Measurements from ENCODE around the gene PTCH1. TPM values are rescaled to one million over a fixed set of nuclear protein-coding genes. Genes with fewer than 3 reads are reported as not detected.

Gene PTCH1
- total RNA-seq, 2 experiments from 2014 or later = 5.0 to 6.1 TPM

GRCh38 chr9:95494416-95495371, 22.1 kb downstream of the PTCH1 start:
- DNase-seq (peak; percentile 89), ATAC-seq (peak; percentile 99)
- Mint-ChIP-seq H3K4me1 (ENCODE audit: low read depth) (peaks cover 53% of the 10 kb centered on the region), H3K4me3 (peak overlapping the region; percentile 72), H3K36me3 (ENCODE audit: low read depth) (no peaks in the 10 kb centered on the region), H3K27me3 (ENCODE audit: low read depth) (peaks cover 28% of the 10 kb centered on the region), H3K9me3 (ENCODE audit: insufficient read depth) (no peaks in the 10 kb centered on the region), H3K27ac (peak overlapping the region; percentile 90)
- ChIA-PET POLR2A (interaction anchor here (0.7 to 1.8 kb wide), 5 partner anchors 12 to 165 kb away, joined by 3 to 6 read pairs (median 4); no protein-coding TSS in a partner anchor), CTCF (interaction anchor here (1.0 kb wide), 1 partner anchor 17 kb away, joined by 5 read pairs; no protein-coding TSS in a partner anchor)

- H3K4me3 Mint-ChIP-seq = peak overlapping the region; percentile 72
- H3K4me1 Mint-ChIP-seq (ENCODE audit: low read depth) = peaks cover 53% of the 10 kb centered on the region
- no peaks in the 10 kb centered on the region for H3K9me3 Mint-ChIP-seq (ENCODE audit: insufficient read depth)
- no peak for DNase-seq
- no peaks in the 10 kb centered on the region for H3K36me3 Mint-ChIP-seq (ENCODE audit: low read depth)
- peaks cover 28% of the 10 kb centered on the region for H3K27me3 Mint-ChIP-seq (ENCODE audit: low read depth)
- peak overlapping the region; percentile 90 for H3K27ac Mint-ChIP-seq
- POLR2A ChIA-PET = interaction anchor here (0.8 to 1.2 kb wide), 3 partner anchors 11 to 18 kb away, joined by 3 to 4 read pairs (median 4); no protein-coding TSS in a partner anchor
- no peak for ATAC-seq
- CTCF ChIA-PET = no interaction called here
Observed at GRCh38 chr9:95494022-95494415, 22.8 kb downstream of the PTCH1 start.

- Mint-ChIP-seq H3K4me3 (no peak overlapping the region), H3K9me3 (ENCODE audit: insufficient read depth) (no peaks in the 10 kb centered on the region), H3K27me3 (ENCODE audit: low read depth) (peaks cover 31% of the 10 kb centered on the region), H3K4me1 (ENCODE audit: low read depth) (peaks cover 53% of the 10 kb centered on the region), H3K27ac (no peak overlapping the region), H3K36me3 (ENCODE audit: low read depth) (no peaks in the 10 kb centered on the region)
- no peak for DNase-seq
- ChIA-PET POLR2A (no interaction called here), CTCF (no interaction called here)
- ATAC-seq = no peak
Observed at GRCh38 chr9:95493402-95493801, 23.4 kb downstream of the PTCH1 start.

- ATAC-seq (no peak), DNase-seq (no peak)
- Mint-ChIP-seq H3K36me3 (ENCODE audit: low read depth) (no peaks in the 10 kb centered on the region), H3K9me3 (ENCODE audit: insufficient read depth) (no peaks in the 10 kb centered on the region), H3K27ac (no peak overlapping the region), H3K4me1 (ENCODE audit: low read depth) (peaks cover 44% of the 10 kb centered on the region), H3K27me3 (ENCODE audit: low read depth) (peaks cover 32% of the 10 kb centered on the region), H3K4me3 (no peak overlapping the region)
- ChIA-PET CTCF (interaction anchor here (1.2 kb wide), 1 partner anchor 112 kb away, joined by 4 read pairs; no protein-coding TSS in a partner anchor), POLR2A (no interaction called here)
Observed at GRCh38 chr9:95491543-95492320, 25.0 kb downstream of the PTCH1 start.

- no peak overlapping the region for H3K4me3 Mint-ChIP-seq
- ChIA-PET CTCF (no interaction called here), POLR2A (no interaction called here)
- H3K4me1 Mint-ChIP-seq (ENCODE audit: low read depth) = peaks cover 19% of the 10 kb centered on the region
- H3K27me3 Mint-ChIP-seq (ENCODE audit: low read depth) = peaks cover 39% of the 10 kb centered on the region
- no peaks in the 10 kb centered on the region for H3K9me3 Mint-ChIP-seq (ENCODE audit: insufficient read depth)
- no peak overlapping the region for H3K27ac Mint-ChIP-seq
- DNase-seq (no peak), ATAC-seq (no peak)
- no peaks in the 10 kb centered on the region for H3K36me3 Mint-ChIP-seq (ENCODE audit: low read depth)
Observed at GRCh38 chr9:95488954-95489353, 27.8 kb downstream of the PTCH1 start.

- no peak for DNase-seq
- Mint-ChIP-seq H3K27me3 (ENCODE audit: low read depth) (peaks cover 39% of the 10 kb centered on the region), H3K4me3 (no peak overlapping the region), H3K27ac (no peak overlapping the region), H3K4me1 (ENCODE audit: low read depth) (peaks cover 4% of the 10 kb centered on the region), H3K9me3 (ENCODE audit: insufficient read depth) (no peaks in the 10 kb centered on the region), H3K36me3 (ENCODE audit: low read depth) (no peaks in the 10 kb centered on the region)
- CTCF ChIA-PET = no interaction called here
- ATAC-seq = no peak
- POLR2A ChIA-PET = no interaction called here
Observed at GRCh38 chr9:95486318-95486717, 30.5 kb downstream of the PTCH1 start.

GRCh38 chr9:95484225-95484624, 32.5 kb downstream of the PTCH1 start:
- H3K27me3 Mint-ChIP-seq (ENCODE audit: low read depth) = peaks cover 48% of the 10 kb centered on the region
- no peaks in the 10 kb centered on the region for H3K9me3 Mint-ChIP-seq (ENCODE audit: insufficient read depth)
- no peak for DNase-seq
- no peak overlapping the region for H3K27ac Mint-ChIP-seq
- H3K4me3 Mint-ChIP-seq = no peak overlapping the region
- no peaks in the 10 kb centered on the region for H3K36me3 Mint-ChIP-seq (ENCODE audit: low read depth)
- H3K4me1 Mint-ChIP-seq (ENCODE audit: low read depth) = peaks cover 10% of the 10 kb centered on the region
- POLR2A ChIA-PET = no interaction called here
- CTCF ChIA-PET = no interaction called here
- no peak for ATAC-seq

- Mint-ChIP-seq H3K27me3 (ENCODE audit: low read depth) (peaks cover 45% of the 10 kb centered on the region), H3K4me1 (ENCODE audit: low read depth) (peaks cover 10% of the 10 kb centered on the region), H3K4me3 (no peak overlapping the region), H3K9me3 (ENCODE audit: insufficient read depth) (no peaks in the 10 kb centered on the region), H3K27ac (no peak overlapping the region), H3K36me3 (ENCODE audit: low read depth) (no peaks in the 10 kb centered on the region)
- ChIA-PET POLR2A (interaction anchor here (1.3 kb wide), 1 partner anchor 11 kb away, joined by 4 read pairs; no protein-coding TSS in a partner anchor), CTCF (no interaction called here)
- DNase-seq (no peak), ATAC-seq (no peak)
Observed at GRCh38 chr9:95483431-95483830, 33.3 kb downstream of the PTCH1 start.

- Mint-ChIP-seq H3K27me3 (ENCODE audit: low read depth) (peaks cover 47% of the 10 kb centered on the region), H3K4me1 (ENCODE audit: low read depth) (peaks cover 10% of the 10 kb centered on the region), H3K27ac (no peak overlapping the region), H3K36me3 (ENCODE audit: low read depth) (no peaks in the 10 kb centered on the region), H3K9me3 (ENCODE audit: insufficient read depth) (no peaks in the 10 kb centered on the region), H3K4me3 (no peak overlapping the region)
- ChIA-PET CTCF (interaction anchor here (0.8 to 1.2 kb wide), 2 partner anchors 104 to 314 kb away, joined by 3 to 4 read pairs; no protein-coding TSS in a partner anchor), POLR2A (interaction anchor here (1.3 kb wide), 1 partner anchor 12 kb away, joined by 4 read pairs; no protein-coding TSS in a partner anchor)
- ATAC-seq = no peak
- DNase-seq = no peak
Observed at GRCh38 chr9:95482621-95483020, 34.1 kb downstream of the PTCH1 start.

GRCh38 chr9:95481000-95481399, 35.8 kb downstream of the PTCH1 start:
- ChIA-PET CTCF (no interaction called here), POLR2A (no interaction called here)
- Mint-ChIP-seq H3K27me3 (ENCODE audit: low read depth) (peaks cover 37% of the 10 kb centered on the region), H3K4me3 (no peak overlapping the region), H3K9me3 (ENCODE audit: insufficient read depth) (no peaks in the 10 kb centered on the region), H3K4me1 (ENCODE audit: low read depth) (peaks cover 10% of the 10 kb centered on the region), H3K27ac (no peak overlapping the region), H3K36me3 (ENCODE audit: low read depth) (no peaks in the 10 kb centered on the region)
- peak; percentile 51 for DNase-seq
- peak; percentile 47 for ATAC-seq

GRCh38 chr9:95480346-95480745, 36.4 kb downstream of the PTCH1 start:
- ChIA-PET CTCF (no interaction called here), POLR2A (no interaction called here)
- no peaks in the 10 kb centered on the region for H3K9me3 Mint-ChIP-seq (ENCODE audit: insufficient read depth)
- H3K4me3 Mint-ChIP-seq = no peak overlapping the region
- H3K27ac Mint-ChIP-seq = no peak overlapping the region
- DNase-seq = no peak
- peaks cover 36% of the 10 kb centered on the region for H3K27me3 Mint-ChIP-seq (ENCODE audit: low read depth)
- no peak for ATAC-seq
- no peaks in the 10 kb centered on the region for H3K36me3 Mint-ChIP-seq (ENCODE audit: low read depth)
- peaks cover 10% of the 10 kb centered on the region for H3K4me1 Mint-ChIP-seq (ENCODE audit: low read depth)

- Mint-ChIP-seq H3K36me3 (ENCODE audit: low read depth) (no peaks in the 10 kb centered on the region), H3K27ac (no peak overlapping the region), H3K4me1 (ENCODE audit: low read depth) (peaks cover 10% of the 10 kb centered on the region), H3K4me3 (no peak overlapping the region), H3K27me3 (ENCODE audit: low read depth) (peaks cover 37% of the 10 kb centered on the region), H3K9me3 (ENCODE audit: insufficient read depth) (no peaks in the 10 kb centered on the region)
- ATAC-seq (no peak), DNase-seq (no peak)
- POLR2A ChIA-PET = no interaction called here
- CTCF ChIA-PET = no interaction called here
Observed at GRCh38 chr9:95479330-95479729, 37.4 kb downstream of the PTCH1 start.

Data from activated CD8-positive, alpha-beta T cell treated with anti-CD3 and anti-CD28 coated beads, Interleukin-2, amount 10 ng/mL, durations not matched to agents 7 days and 5 days (primary cell).